K562 (cell line): ENCODE data around the gene CCDC171. TPM values are rescaled to one million over a fixed set of nuclear protein-coding genes. Genes with fewer than 3 reads are reported as not detected.
"Not testable (repeated sequence)": the region's sequence is repeated elsewhere in the genome, so short reads cannot be mapped to it uniquely, and the experiment has no call there.

Experiments used
- ATAC-seq: fragments of 200-7000 bp; cut with Tn5 transposase; 3 replicates; pipeline ENCODE4 v1.9.1; 2020; ENCODE audit warnings: moderate library complexity
- BruUV-seq: library from RNA; stranded (reverse); fragments of 400-500 nt; replicated peaks from 2 replicates; lab custom pipeline; 2021; lab: Mats Ljungman, UMichigan
- CTCF ChIA-PET: fragments of 300-600 bp; formaldehyde crosslinking; extraction: SDS; loops from one replicate; lab custom pipeline; 2021; ENCODE audit warnings: low intra/inter-chr PET ratio; lab: Yijun Ruan, JAX
- POLR2A ChIA-PET: fragments of 300-600, 350-650 bp; sonication (Branson Sonifier 250); formaldehyde crosslinking; extraction: SDS; loops from one replicate; lab custom pipeline; 2021; ENCODE audit warnings: antibody characterized with exemption, inconsistent platforms; lab: Yijun Ruan, JAX
- DNase-seq, 4 experiments: peaks; one replicate each; pipeline versions ENCODE4 v3.0.0 to v3.0.0-alpha.2; 2011 to 2018; ENCODE audit warnings: low spot score in 3 of 4, mixed read lengths in 3 of 4; ENCODE audit errors: extremely low read depth in 1 of 4
- FAIRE-seq: peaks from 2 replicates; lab custom pipeline; 2011; peaks lifted over from hg19 to GRCh38; lab: Jason Lieb, UNC
- H2AFZ ChIP-seq: 2 replicates; pipeline ENCODE4 v1.6.0; 2011; ENCODE audit warnings: low read depth, low read length, control low read depth, inconsistent platforms
- H3K27ac ChIP-seq: fragments of 200-600 bp; 3 replicates; pipeline ENCODE4 v1.8.0; 2011; ENCODE audit warnings: low read depth, mild to moderate bottlenecking, control low read depth, inconsistent platforms, low read length, moderate library complexity, mixed read lengths; ENCODE audit errors: extremely low read depth
- H3K27me3 ChIP-seq, 2 experiments: fragments of 300-600 bp in 1 of 2; 2 replicates in 1 of 2; 3 replicates in 1 of 2; pipeline versions ENCODE4 v1.6.0 to v1.8.0; 2011; ENCODE audit warnings: inconsistent platforms in 2 of 2, low read length in 2 of 2, mild to moderate bottlenecking in 1 of 2, mixed read lengths in 1 of 2, moderate library complexity in 1 of 2; ENCODE audit not compliant: control insufficient read depth in 2 of 2, insufficient read depth in 2 of 2
- H3K36me3 ChIP-seq: fragments of 300-600 bp; 3 replicates; pipeline ENCODE4 v1.8.0; 2011; ENCODE audit warnings: mild to moderate bottlenecking, low read length, inconsistent platforms; ENCODE audit not compliant: control insufficient read depth, insufficient read depth
- H3K4me1 ChIP-seq, 2 experiments: fragments of 200-600 bp in 1 of 2; replicated peaks in 1 of 2; 2 replicates in 1 of 2; 3 replicates in 1 of 2; pipeline versions ENCODE4 v1.5.1 to v1.8.0; 2011; ENCODE audit warnings: inconsistent platforms in 2 of 2, low read length in 2 of 2, mild to moderate bottlenecking in 1 of 2, mixed read lengths in 1 of 2, moderate library complexity in 1 of 2; ENCODE audit not compliant: control insufficient read depth in 2 of 2, insufficient read depth in 2 of 2
- H3K4me2 ChIP-seq: 2 replicates; pipeline ENCODE4 v1.6.1; 2011; ENCODE audit warnings: low read length, control low read depth, inconsistent platforms, mixed read lengths; ENCODE audit not compliant: insufficient read depth
- H3K4me3 ChIP-seq: fragments of 200-600 bp; sonication (generic), shearing (Covaris generic); 2 replicates; pipeline ENCODE4 v1.5.1; 2016; ENCODE audit warnings: control low read depth, inconsistent platforms
- H3K79me2 ChIP-seq: fragments of 200-600 bp; 3 replicates; pipeline ENCODE4 v1.8.0; 2011; ENCODE audit warnings: low read length, inconsistent platforms; ENCODE audit not compliant: control insufficient read depth, insufficient read depth
- H3K9ac ChIP-seq, 2 experiments: 2 replicates each; pipeline versions ENCODE4 v1.6.0 to v1.6.1; 2011; ENCODE audit warnings: low read depth in 2 of 2, low read length in 2 of 2, control low read depth in 1 of 2, inconsistent platforms in 1 of 2, mild to moderate bottlenecking in 1 of 2, mixed read lengths in 1 of 2; ENCODE audit not compliant: insufficient read depth in 1 of 2
- H3K9me1 ChIP-seq: one replicate; pipeline ENCODE4 v1.6.0; 2011; ENCODE audit warnings: inconsistent platforms, mild to moderate bottlenecking, low read length, moderate library complexity; ENCODE audit not compliant: control insufficient read depth, insufficient read depth
- H3K9me3 ChIP-seq: replicated peaks from 2 replicates; pipeline ENCODE4 v1.5.1; 2011; ENCODE audit warnings: low read depth, low read length, inconsistent platforms; ENCODE audit not compliant: control insufficient read depth, insufficient read depth
- H4K20me1 ChIP-seq: replicated peaks from 2 replicates; pipeline ENCODE4 v1.6.1; 2011; ENCODE audit warnings: low read length, inconsistent platforms, mixed read lengths; ENCODE audit not compliant: control insufficient read depth, insufficient read depth
- ATF2 ChIP-seq: sonication (generic); formaldehyde crosslinking; IDR thresholded peaks from 2 replicates; pipeline ENCODE4 v1.8.1; 2022; ENCODE audit warnings: missing genetic modification reagents
- ZNF408 ChIP-seq: fragments of 250-450 bp; sonication (Bioruptor Pico); IDR thresholded peaks from 2 replicates; pipeline ENCODE4 v1.4.0; 2020; ENCODE audit warnings: low read depth, mild to moderate bottlenecking, moderate library complexity
- ZNF699 ChIP-seq: fragments of 250-450 bp; sonication (Bioruptor Pico); IDR thresholded peaks from 2 replicates; pipeline ENCODE4 v1.8.0; 2021; ENCODE audit warnings: mild to moderate bottlenecking, moderate library complexity; ENCODE audit not compliant: insufficient replicate concordance
- WGBS: fragments of 100-300 bp; shearing (Covaris generic); methylation state at CpG from one replicate; pipeline ENCODE4 v1.1.6; 2016; ENCODE audit warnings: low coverage, mixed read lengths; ENCODE audit not compliant: insufficient coverage; ENCODE audit errors: missing lambda C conversion rate; 5-methylcytosine and 5-hydroxymethylcytosine counted together
- in situ Hi-C: fragments of 300-500 bp; cut with MboI; formaldehyde crosslinking; loops from 4 replicates; pipeline ENCODE4 v1.15.0; 2018; ENCODE audit warnings: inconsistent platforms, mixed read lengths
- intact Hi-C: fragments of 100-400 bp; cut with micrococcal nuclease; formaldehyde crosslinking; loops from 2 replicates; pipeline ENCODE4 v1.14.2; 2022
- polyA plus RNA-seq, 8 experiments: library from polyadenylated mRNA; depleted of rRNA in 4 of 8; stranded (reverse) in 5 of 8; unstranded in 3 of 8; fragments of >200 nt; fragmentation: Nextera tagmentation in 2 of 8; fragmentation: Illumina TruSeq in 1 of 8; extraction: Ambion mirVana in 2 of 8; extraction: Trizol in 1 of 8; gene quantifications; 2 replicates each; pipeline versions ENCODE4 v1.2.1 to v1.2.3, GENCODE V29; 2011 to 2014; ENCODE audit warnings: inconsistent platforms in 1 of 8, missing spikeins in 1 of 8
- total RNA-seq, 7 experiments: library from RNA; depleted of rRNA in 6 of 7; stranded (reverse); fragments of >200 nt in 6 of 7; fragmentation: Illumina TruSeq in 2 of 7; extraction: Trizol in 2 of 7; gene quantifications; 2 replicates each; pipeline versions ENCODE4 v1.2.1 to v1.2.3, GENCODE V29; 2011 to 2021; ENCODE audit warnings: low replicate concordance in 1 of 7
- TF ChIP-seq, protein P1 (sequence below): fragments of 450-650 bp; IDR thresholded peaks from 2 replicates; pipeline ENCODE4 v1.6.1; 2018; ENCODE audit not compliant: partially characterized antibody

The CCDC171 gene
- total and polyA plus RNA-seq, 9 of the 15 experiments (the other 6 are each of a cell fraction or from before 2014, with no cell fraction given): 0.08 to 3.8 (median 0.27) TPM

DNA sequence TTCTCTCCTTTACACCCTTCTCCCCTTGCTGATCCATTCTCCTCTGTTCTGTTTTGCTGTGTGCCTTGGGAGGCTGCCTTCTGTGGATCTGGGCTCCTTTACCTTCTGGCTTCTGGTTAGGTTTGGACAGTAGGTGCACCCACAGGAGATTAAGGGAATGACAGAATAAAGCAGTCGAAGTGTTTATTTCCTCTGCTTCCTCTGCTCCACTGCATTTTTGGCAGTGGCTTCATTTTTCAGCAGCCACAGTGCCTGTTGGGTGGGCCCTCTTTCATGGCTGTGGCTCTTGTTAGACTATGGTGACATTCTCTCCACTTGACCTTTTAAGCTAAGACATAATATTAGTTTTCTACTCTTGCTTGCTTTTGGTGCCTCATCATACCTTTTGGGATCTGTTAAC is 144.1 kb downstream of the CCDC171 start (continued):
- TF ChIP-seq, protein P1, sequence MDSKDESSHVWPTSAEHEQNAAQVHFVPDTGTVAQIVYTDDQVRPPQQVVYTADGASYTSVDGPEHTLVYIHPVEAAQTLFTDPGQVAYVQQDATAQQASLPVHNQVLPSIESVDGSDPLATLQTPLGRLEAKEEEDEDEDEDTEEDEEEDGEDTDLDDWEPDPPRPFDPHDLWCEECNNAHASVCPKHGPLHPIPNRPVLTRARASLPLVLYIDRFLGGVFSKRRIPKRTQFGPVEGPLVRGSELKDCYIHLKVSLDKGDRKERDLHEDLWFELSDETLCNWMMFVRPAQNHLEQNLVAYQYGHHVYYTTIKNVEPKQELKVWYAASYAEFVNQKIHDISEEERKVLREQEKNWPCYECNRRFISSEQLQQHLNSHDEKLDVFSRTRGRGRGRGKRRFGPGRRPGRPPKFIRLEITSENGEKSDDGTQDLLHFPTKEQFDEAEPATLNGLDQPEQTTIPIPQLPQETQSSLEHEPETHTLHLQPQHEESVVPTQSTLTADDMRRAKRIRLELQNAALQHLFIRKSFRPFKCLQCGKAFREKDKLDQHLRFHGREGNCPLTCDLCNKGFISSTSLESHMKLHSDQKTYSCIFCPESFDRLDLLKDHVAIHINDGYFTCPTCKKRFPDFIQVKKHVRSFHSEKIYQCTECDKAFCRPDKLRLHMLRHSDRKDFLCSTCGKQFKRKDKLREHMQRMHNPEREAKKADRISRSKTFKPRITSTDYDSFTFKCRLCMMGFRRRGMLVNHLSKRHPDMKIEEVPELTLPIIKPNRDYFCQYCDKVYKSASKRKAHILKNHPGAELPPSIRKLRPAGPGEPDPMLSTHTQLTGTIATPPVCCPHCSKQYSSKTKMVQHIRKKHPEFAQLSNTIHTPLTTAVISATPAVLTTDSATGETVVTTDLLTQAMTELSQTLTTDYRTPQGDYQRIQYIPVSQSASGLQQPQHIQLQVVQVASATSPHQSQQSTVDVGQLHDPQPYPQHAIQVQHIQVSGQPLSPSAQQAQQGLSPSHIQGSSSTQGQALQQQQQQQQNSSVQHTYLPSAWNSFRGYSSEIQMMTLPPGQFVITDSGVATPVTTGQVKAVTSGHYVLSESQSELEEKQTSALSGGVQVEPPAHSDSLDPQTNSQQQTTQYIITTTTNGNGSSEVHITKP: no peak
- no peak for TF ChIP-seq ATF2 (CRISPR knock-in tag)

DNA sequence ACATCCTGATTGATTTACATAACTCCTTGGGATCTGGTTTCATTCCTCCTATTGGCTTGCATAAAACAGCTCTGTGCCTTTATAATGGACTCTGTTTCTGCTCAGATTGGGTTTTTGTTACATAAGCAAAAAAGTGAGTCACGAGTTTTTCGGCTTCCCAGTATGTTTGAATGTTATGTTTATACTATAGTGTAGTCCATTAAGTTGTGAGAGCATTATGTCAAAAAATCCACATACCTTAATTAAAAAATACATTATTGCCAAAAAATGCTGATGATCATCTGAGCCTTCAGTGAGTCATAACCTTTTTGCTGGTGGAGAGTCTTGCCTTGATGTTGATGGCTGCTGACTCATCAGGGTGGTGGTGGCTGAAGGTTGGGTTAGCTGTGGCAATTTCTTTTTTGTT is 144.6 kb downstream of the CCDC171 start:
- 0% methylated on average over 2 of the region's 2 CpGs for WGBS
- H3K4me1 ChIP-seq: no peaks in the 10 kb centered on the region
- H3K4me3 ChIP-seq: no peak overlapping the region
- in situ Hi-C loops: no loop called here
- no peak overlapping the region for H3K9ac ChIP-seq
- H3K9me3 ChIP-seq: no peaks in the 10 kb centered on the region
- FAIRE-seq (no peak), DNase-seq (peak in 1 of 4 experiments; percentile 1), ATAC-seq (no peak)
- no peaks in the 10 kb centered on the region for H4K20me1 ChIP-seq
- H3K9me1 ChIP-seq: no peaks in the 10 kb centered on the region
- no peaks in the 10 kb centered on the region for H3K27me3 ChIP-seq
- H3K36me3 ChIP-seq: no peaks in the 10 kb centered on the region
- ChIA-PET CTCF (no interaction called here), POLR2A (no interaction called here)
- no TSS peak for BruUV-seq
- H2AFZ ChIP-seq: no peak overlapping the region
- TF ChIP-seq ZNF408 (CRISPR knock-in tag): no peak
- TF ChIP-seq ZNF699 (CRISPR knock-in tag): no peak
- no peak overlapping the region for H3K4me2 ChIP-seq
- no peak overlapping the region for H3K27ac ChIP-seq
- no peaks in the 10 kb centered on the region for H3K79me2 ChIP-seq
- intact Hi-C loops: no loop called here

GRCh38 chr9:15699876-15700559 is 147.2 kb downstream of the CCDC171 start:
- H3K27ac ChIP-seq, H3K27me3 ChIP-seq, H3K36me3 ChIP-seq, in situ Hi-C loops, FAIRE-seq, H3K9me3 ChIP-seq, H2AFZ ChIP-seq, H3K9ac ChIP-seq, H3K4me3 ChIP-seq, H4K20me1 ChIP-seq, CTCF ChIA-PET, H3K4me1 ChIP-seq, H3K79me2 ChIP-seq, BruUV-seq, intact Hi-C loops, ATAC-seq, POLR2A ChIA-PET, H3K4me2 ChIP-seq, H3K9me1 ChIP-seq, DNase-seq: not testable (repeated sequence)
- 0% methylated on average over 17 of the region's 36 CpGs for WGBS
